Measurements from ENCODE around the gene CPEB1. TPM values are rescaled to one million over a fixed set of nuclear protein-coding genes. Genes with fewer than 3 reads are reported as not detected.

The CPEB1 gene
- total and polyA plus RNA-seq, 2 experiments from 2014 or later = 4.1 to 9.4 TPM

- H3K27me3 ChIP-seq (ENCODE audit: insufficient read depth) = no peaks in the 10 kb centered on the region
- H3K27me3 Mint-ChIP-seq (ENCODE audit: insufficient read depth, low read depth, poor library complexity) = peaks cover 6% of the 10 kb centered on the region
- DNase-seq (ENCODE audit: low spot score) (no peak), ATAC-seq (no peak)
- no peaks in the 10 kb centered on the region for H3K9me3 Mint-ChIP-seq
- no peak overlapping the region for H3K27ac Mint-ChIP-seq
- H3K4me2 ChIP-seq = no peak overlapping the region
- H2AFZ ChIP-seq = no peak overlapping the region
- no peaks in the 10 kb centered on the region for H3K9me2 ChIP-seq (ENCODE audit: insufficient read depth)
- no peak for TF ChIP-seq ZNF114 (CRISPR knock-in tag; IDR thresholded peaks at IDR 0.05)
- no peak for TF ChIP-seq JUNB (IDR thresholded peaks at IDR 0.05; ENCODE audit: unreplicated experiment)
- TF ChIP-seq EZH2phosphoT487 (IDR thresholded peaks at IDR 0.05; ENCODE audit: unreplicated experiment) = no peak
- TF ChIP-seq CREB1 (CRISPR knock-in tag; IDR thresholded peaks at IDR 0.05; ENCODE audit: low read depth) = no peak
- TF ChIP-seq, protein P1, sequence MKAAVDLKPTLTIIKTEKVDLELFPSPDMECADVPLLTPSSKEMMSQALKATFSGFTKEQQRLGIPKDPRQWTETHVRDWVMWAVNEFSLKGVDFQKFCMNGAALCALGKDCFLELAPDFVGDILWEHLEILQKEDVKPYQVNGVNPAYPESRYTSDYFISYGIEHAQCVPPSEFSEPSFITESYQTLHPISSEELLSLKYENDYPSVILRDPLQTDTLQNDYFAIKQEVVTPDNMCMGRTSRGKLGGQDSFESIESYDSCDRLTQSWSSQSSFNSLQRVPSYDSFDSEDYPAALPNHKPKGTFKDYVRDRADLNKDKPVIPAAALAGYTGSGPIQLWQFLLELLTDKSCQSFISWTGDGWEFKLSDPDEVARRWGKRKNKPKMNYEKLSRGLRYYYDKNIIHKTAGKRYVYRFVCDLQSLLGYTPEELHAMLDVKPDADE (IDR thresholded peaks at IDR 0.05) = no peak
- no peak for TF ChIP-seq REST (IDR thresholded peaks at IDR 0.05; ENCODE audit: unreplicated experiment)
- no peak for TF ChIP-seq POLR2AphosphoS5 (IDR thresholded peaks at IDR 0.05; ENCODE audit: low read depth)
- TF ChIP-seq EZH2 (IDR thresholded peaks at IDR 0.05; ENCODE audit: low read depth, unreplicated experiment) = no peak
- no peak for TF ChIP-seq NANOG (IDR thresholded peaks at IDR 0.05; ENCODE audit: borderline replicate concordance)
- TF ChIP-seq STAT1 (IDR thresholded peaks at IDR 0.05; ENCODE audit: unreplicated experiment) = no peak
- no peak for TF ChIP-seq ZNF331 (CRISPR knock-in tag; IDR thresholded peaks at IDR 0.05; ENCODE audit: low read depth)
- TF ChIP-seq, protein P2, sequence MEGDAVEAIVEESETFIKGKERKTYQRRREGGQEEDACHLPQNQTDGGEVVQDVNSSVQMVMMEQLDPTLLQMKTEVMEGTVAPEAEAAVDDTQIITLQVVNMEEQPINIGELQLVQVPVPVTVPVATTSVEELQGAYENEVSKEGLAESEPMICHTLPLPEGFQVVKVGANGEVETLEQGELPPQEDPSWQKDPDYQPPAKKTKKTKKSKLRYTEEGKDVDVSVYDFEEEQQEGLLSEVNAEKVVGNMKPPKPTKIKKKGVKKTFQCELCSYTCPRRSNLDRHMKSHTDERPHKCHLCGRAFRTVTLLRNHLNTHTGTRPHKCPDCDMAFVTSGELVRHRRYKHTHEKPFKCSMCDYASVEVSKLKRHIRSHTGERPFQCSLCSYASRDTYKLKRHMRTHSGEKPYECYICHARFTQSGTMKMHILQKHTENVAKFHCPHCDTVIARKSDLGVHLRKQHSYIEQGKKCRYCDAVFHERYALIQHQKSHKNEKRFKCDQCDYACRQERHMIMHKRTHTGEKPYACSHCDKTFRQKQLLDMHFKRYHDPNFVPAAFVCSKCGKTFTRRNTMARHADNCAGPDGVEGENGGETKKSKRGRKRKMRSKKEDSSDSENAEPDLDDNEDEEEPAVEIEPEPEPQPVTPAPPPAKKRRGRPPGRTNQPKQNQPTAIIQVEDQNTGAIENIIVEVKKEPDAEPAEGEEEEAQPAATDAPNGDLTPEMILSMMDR (conservative IDR thresholded peaks at IDR 0.05; ENCODE audit: low read depth in 2 of 2) = no peak
- no peak for TF ChIP-seq ZNF462 (CRISPR knock-in tag; IDR thresholded peaks at IDR 0.05)
- no peaks in the 10 kb centered on the region for H4K20me1 ChIP-seq (replicated peaks; ENCODE audit: insufficient read depth)
- H3K79me2 ChIP-seq (replicated peaks; ENCODE audit: insufficient read depth) = no peaks in the 10 kb centered on the region
- H3K4me3 Mint-ChIP-seq = no peak overlapping the region
- H3F3A ChIP-seq (replicated peaks; ENCODE audit: low read depth) = no peaks in the 10 kb centered on the region
- H3K4me1 ChIP-seq (ENCODE audit: insufficient read depth) = no peaks in the 10 kb centered on the region
- H3K36me3 Mint-ChIP-seq (ENCODE audit: low read depth) = no peaks in the 10 kb centered on the region; the same call in 2 of the 3 replicates
- H3K27ac ChIP-seq (ENCODE audit: low read depth) = no peak overlapping the region
- no peak overlapping the region for H3K4me3 ChIP-seq
- H3K4me1 Mint-ChIP-seq = peaks cover 2% of the 10 kb centered on the region; the same call in 1 of the 3 replicates
- no peaks in the 10 kb centered on the region for H3K36me3 ChIP-seq (ENCODE audit: insufficient read depth)
These were observed 8.4 kb upstream of the CPEB1 start for GRCh38 chr15:82655606-82656005.
